OCI-LY7 (cell line): ENCODE measurements around the gene LRRC3C. TPM values are rescaled to one million over a fixed set of nuclear protein-coding genes. Genes with fewer than 3 reads are reported as not detected.

ENCODE experiments used
- BruUV-seq: library from RNA; stranded (reverse); fragments of 400-500 nt; replicated peaks from 2 replicates; lab custom pipeline; 2021; lab: Mats Ljungman, UMichigan
- CTCF ChIA-PET: fragments of 300-600 bp; sonication (Branson Sonifier 250); formaldehyde crosslinking; loops from one replicate; lab custom pipeline; 2022; ENCODE audit warnings: antibody characterized with exemption; ENCODE audit not compliant: unreplicated experiment; lab: Charles Lee
- POLR2A ChIA-PET: fragments of 300-600 bp; sonication (Branson Sonifier 250); formaldehyde crosslinking; loops from one replicate; lab custom pipeline; 2022; ENCODE audit warnings: antibody characterized with exemption; lab: Charles Lee
- DNase-seq: peaks from one replicate; pipeline ENCODE4 v3.0.0-alpha.2; 2015; ENCODE audit warnings: low spot score
- H2AFZ ChIP-seq: fragments of 200-600 bp; sonication (generic), shearing (Covaris generic); 2 replicates; pipeline ENCODE4 v1.6.1; 2014; ENCODE audit warnings: mild to moderate bottlenecking, antibody characterized with exemption, low read length, moderate library complexity
- H3K27ac ChIP-seq: fragments of 200-600 bp; sonication (generic); 2 replicates; pipeline ENCODE4 v1.5.1; 2014; ENCODE audit warnings: mixed run types, low read depth, mild to moderate bottlenecking, moderate library complexity, low read length, inconsistent platforms; ENCODE audit not compliant: poor library complexity, severe bottlenecking
- H3K36me3 ChIP-seq: fragments of 200-600 bp; sonication (generic); 2 replicates; pipeline ENCODE4 v1.6.1; 2014; ENCODE audit warnings: mild to moderate bottlenecking, antibody characterized with exemption, low read length, moderate library complexity, mixed read lengths; ENCODE audit not compliant: insufficient read depth
- H3K4me1 ChIP-seq: fragments of 200-600 bp; sonication (generic); 2 replicates; pipeline ENCODE4 v1.5.1; 2014; ENCODE audit warnings: mild to moderate bottlenecking, low read length; ENCODE audit not compliant: insufficient read depth, poor library complexity, severe bottlenecking
- H3K4me2 ChIP-seq: fragments of 200-600 bp; sonication (generic); 2 replicates; pipeline ENCODE4 v1.6.1; 2014; ENCODE audit warnings: mild to moderate bottlenecking, low read length
- H3K4me3 ChIP-seq: fragments of 200-600 bp; sonication (generic); 2 replicates; pipeline ENCODE4 v1.5.1; 2014; ENCODE audit warnings: mild to moderate bottlenecking, low read depth, low read length; ENCODE audit not compliant: poor library complexity, severe bottlenecking
- H3K79me2 ChIP-seq: fragments of 200-600 bp; sonication (generic); 2 replicates; pipeline ENCODE4 v1.6.1; 2016; ENCODE audit warnings: low read depth, mild to moderate bottlenecking, low read length, moderate library complexity, mixed read lengths; ENCODE audit not compliant: insufficient read depth
- H3K9me2 ChIP-seq: fragments of 200-600 bp; sonication (generic); 2 replicates; pipeline ENCODE4 v1.6.1; 2016; ENCODE audit warnings: mild to moderate bottlenecking, low read length, mixed read lengths; ENCODE audit not compliant: insufficient read depth
- H3K9me3 ChIP-seq: fragments of 200-600 bp; sonication (generic); 2 replicates; pipeline ENCODE4 v1.6.1; 2014; ENCODE audit warnings: mild to moderate bottlenecking, mixed run types, low read length, mixed read lengths
- H4K20me1 ChIP-seq: fragments of 200-600 bp; sonication (generic); 2 replicates; pipeline ENCODE4 v1.6.1; 2014; ENCODE audit warnings: mild to moderate bottlenecking, antibody characterized with exemption, low read length, moderate library complexity, mixed read lengths; ENCODE audit not compliant: insufficient read depth
- EZH2phosphoT487 ChIP-seq: fragments of 200-600 bp; sonication (generic); IDR thresholded peaks from 2 replicates; pipeline ENCODE4 v1.6.1; 2018; ENCODE audit warnings: low read depth, borderline replicate concordance, mild to moderate bottlenecking, mixed run types, antibody characterized with exemption, low read length, moderate library complexity, mixed read lengths
- intact Hi-C: fragments of 100-400 bp; cut with micrococcal nuclease; formaldehyde crosslinking; loops from one replicate; pipeline ENCODE4 v1.10.0; 2022; ENCODE audit not compliant: unreplicated experiment
- total RNA-seq, 2 experiments: library from RNA; depleted of rRNA in 1 of 2; stranded (reverse); fragments of >200 nt in 1 of 2; shearing (Covaris generic) in 1 of 2; gene quantifications; 2 replicates each; pipeline ENCODE4 v1.2.3, GENCODE V29; 2014 to 2022
- TF ChIP-seq, protein P1 (sequence below): fragments of 200-600 bp; sonication (generic); conservative IDR thresholded peaks from 2 replicates; pipeline ENCODE4 v1.5.1; 2014; ENCODE audit warnings: mild to moderate bottlenecking, antibody characterized with exemption, low read length, moderate library complexity, mixed read lengths

LRRC3C gene
- total RNA-seq, 2 experiments from 2014 or later = not detected

GRCh38 chr17:39915559-39915958 lies 12.0 kb upstream of the LRRC3C start:
- TF ChIP-seq, protein P1, sequence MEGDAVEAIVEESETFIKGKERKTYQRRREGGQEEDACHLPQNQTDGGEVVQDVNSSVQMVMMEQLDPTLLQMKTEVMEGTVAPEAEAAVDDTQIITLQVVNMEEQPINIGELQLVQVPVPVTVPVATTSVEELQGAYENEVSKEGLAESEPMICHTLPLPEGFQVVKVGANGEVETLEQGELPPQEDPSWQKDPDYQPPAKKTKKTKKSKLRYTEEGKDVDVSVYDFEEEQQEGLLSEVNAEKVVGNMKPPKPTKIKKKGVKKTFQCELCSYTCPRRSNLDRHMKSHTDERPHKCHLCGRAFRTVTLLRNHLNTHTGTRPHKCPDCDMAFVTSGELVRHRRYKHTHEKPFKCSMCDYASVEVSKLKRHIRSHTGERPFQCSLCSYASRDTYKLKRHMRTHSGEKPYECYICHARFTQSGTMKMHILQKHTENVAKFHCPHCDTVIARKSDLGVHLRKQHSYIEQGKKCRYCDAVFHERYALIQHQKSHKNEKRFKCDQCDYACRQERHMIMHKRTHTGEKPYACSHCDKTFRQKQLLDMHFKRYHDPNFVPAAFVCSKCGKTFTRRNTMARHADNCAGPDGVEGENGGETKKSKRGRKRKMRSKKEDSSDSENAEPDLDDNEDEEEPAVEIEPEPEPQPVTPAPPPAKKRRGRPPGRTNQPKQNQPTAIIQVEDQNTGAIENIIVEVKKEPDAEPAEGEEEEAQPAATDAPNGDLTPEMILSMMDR = no peak
- no peak for TF ChIP-seq EZH2phosphoT487

GRCh38 chr17:39916918-39917317 lies 10.6 kb upstream of the LRRC3C start:
- Histone ChIP-seq H3K4me2 (no peak overlapping the region), H3K9me3 (no peaks in the 10 kb centered on the region), H2AFZ (no peak overlapping the region), H4K20me1 (no peaks in the 10 kb centered on the region), H3K27ac (no peak overlapping the region), H3K4me3 (no peak overlapping the region), H3K79me2 (no peaks in the 10 kb centered on the region), H3K9me2 (no peaks in the 10 kb centered on the region), H3K36me3 (peaks cover 66% of the 10 kb centered on the region), H3K4me1 (peaks cover 16% of the 10 kb centered on the region)
- BruUV-seq = no TSS peak
- POLR2A ChIA-PET = no interaction called here
- intact Hi-C loops = loop anchor here (5.0 kb wide), 1 partner anchor 35 kb away; no protein-coding TSS in a partner anchor
- TF ChIP-seq EZH2phosphoT487 = no peak
- DNase-seq = no peak
- CTCF ChIA-PET = no interaction called here

More at GRCh38 chr17:39915559-39915958, 12.0 kb upstream of the LRRC3C start:
- DNase-seq = no peak
- BruUV-seq = no TSS peak
- H4K20me1 ChIP-seq = no peaks in the 10 kb centered on the region
- H3K4me1 ChIP-seq = peaks cover 8% of the 10 kb centered on the region
- intact Hi-C loops = loop anchor here (5.0 kb wide), 1 partner anchor 33 kb away; no protein-coding TSS in a partner anchor
- no peaks in the 10 kb centered on the region for H3K9me2 ChIP-seq
- no peaks in the 10 kb centered on the region for H3K79me2 ChIP-seq
- no peak overlapping the region for H2AFZ ChIP-seq
- no peak overlapping the region for H3K27ac ChIP-seq
- ChIA-PET CTCF (no interaction called here), POLR2A (interaction anchor here (0.7 to 0.9 kb wide), 2 partner anchors 20 to 1792 kb away, joined by 3 to 4 read pairs; no protein-coding TSS in a partner anchor)
- H3K36me3 ChIP-seq = peaks cover 62% of the 10 kb centered on the region
- no peaks in the 10 kb centered on the region for H3K9me3 ChIP-seq
- H3K4me2 ChIP-seq = no peak overlapping the region
- H3K4me3 ChIP-seq = no peak overlapping the region

GRCh38 chr17:39919087-39919683 lies 8.3 kb upstream of the LRRC3C start:
- TF ChIP-seq, protein P1 = no peak
- TF ChIP-seq EZH2phosphoT487 = no peak
- H4K20me1 ChIP-seq = no peaks in the 10 kb centered on the region
- BruUV-seq = no TSS peak
- ChIA-PET POLR2A (interaction anchor here (0.6 kb wide), 2 partner anchors 24 to 54 kb away, joined by 3 to 4 read pairs; no protein-coding TSS in a partner anchor), CTCF (no interaction called here)
- peaks cover 75% of the 10 kb centered on the region for H3K36me3 ChIP-seq
- H3K79me2 ChIP-seq = peaks cover 4% of the 10 kb centered on the region; the same call in 1 of the 2 replicates
- H3K9me2 ChIP-seq = no peaks in the 10 kb centered on the region
- intact Hi-C loops = loop anchor here (5.0 kb wide), 1 partner anchor 37 kb away; no protein-coding TSS in a partner anchor
- no peaks in the 10 kb centered on the region for H3K9me3 ChIP-seq
- peaks cover 20% of the 10 kb centered on the region for H3K4me1 ChIP-seq
- no peak overlapping the region for H3K4me3 ChIP-seq
- no peak overlapping the region for H3K27ac ChIP-seq
- H3K4me2 ChIP-seq = no peak overlapping the region
- no peak for DNase-seq
- no peak overlapping the region for H2AFZ ChIP-seq
